OCI-LY7 (cell line): ENCODE results near the gene SLC25A15. TPM values are rescaled to one million over a fixed set of nuclear protein-coding genes. Genes with fewer than 3 reads are reported as not detected.

Experiments used
- BruUV-seq: library from RNA; stranded (reverse); fragments of 400-500 nt; replicated peaks from 2 replicates; lab custom pipeline; 2021; lab: Mats Ljungman, UMichigan
- CTCF ChIA-PET: fragments of 300-600 bp; sonication (Branson Sonifier 250); formaldehyde crosslinking; loops from one replicate; lab custom pipeline; 2022; ENCODE audit warnings: antibody characterized with exemption; ENCODE audit not compliant: unreplicated experiment; lab: Charles Lee
- POLR2A ChIA-PET: fragments of 300-600 bp; sonication (Branson Sonifier 250); formaldehyde crosslinking; loops from one replicate; lab custom pipeline; 2022; ENCODE audit warnings: antibody characterized with exemption; lab: Charles Lee
- DNase-seq: peaks from one replicate; pipeline ENCODE4 v3.0.0-alpha.2; 2015; ENCODE audit warnings: low spot score
- H2AFZ ChIP-seq: fragments of 200-600 bp; sonication (generic), shearing (Covaris generic); 2 replicates; pipeline ENCODE4 v1.6.1; 2014; ENCODE audit warnings: mild to moderate bottlenecking, antibody characterized with exemption, low read length, moderate library complexity
- H3K27ac ChIP-seq: fragments of 200-600 bp; sonication (generic); 2 replicates; pipeline ENCODE4 v1.5.1; 2014; ENCODE audit warnings: mixed run types, low read depth, mild to moderate bottlenecking, moderate library complexity, low read length, inconsistent platforms; ENCODE audit not compliant: poor library complexity, severe bottlenecking
- H3K36me3 ChIP-seq: fragments of 200-600 bp; sonication (generic); 2 replicates; pipeline ENCODE4 v1.6.1; 2014; ENCODE audit warnings: mild to moderate bottlenecking, antibody characterized with exemption, low read length, moderate library complexity, mixed read lengths; ENCODE audit not compliant: insufficient read depth
- H3K4me1 ChIP-seq: fragments of 200-600 bp; sonication (generic); 2 replicates; pipeline ENCODE4 v1.5.1; 2014; ENCODE audit warnings: mild to moderate bottlenecking, low read length; ENCODE audit not compliant: insufficient read depth, poor library complexity, severe bottlenecking
- H3K4me2 ChIP-seq: fragments of 200-600 bp; sonication (generic); 2 replicates; pipeline ENCODE4 v1.6.1; 2014; ENCODE audit warnings: mild to moderate bottlenecking, low read length
- H3K4me3 ChIP-seq: fragments of 200-600 bp; sonication (generic); 2 replicates; pipeline ENCODE4 v1.5.1; 2014; ENCODE audit warnings: mild to moderate bottlenecking, low read depth, low read length; ENCODE audit not compliant: poor library complexity, severe bottlenecking
- H3K79me2 ChIP-seq: fragments of 200-600 bp; sonication (generic); 2 replicates; pipeline ENCODE4 v1.6.1; 2016; ENCODE audit warnings: low read depth, mild to moderate bottlenecking, low read length, moderate library complexity, mixed read lengths; ENCODE audit not compliant: insufficient read depth
- H3K9me2 ChIP-seq: fragments of 200-600 bp; sonication (generic); 2 replicates; pipeline ENCODE4 v1.6.1; 2016; ENCODE audit warnings: mild to moderate bottlenecking, low read length, mixed read lengths; ENCODE audit not compliant: insufficient read depth
- H3K9me3 ChIP-seq: fragments of 200-600 bp; sonication (generic); 2 replicates; pipeline ENCODE4 v1.6.1; 2014; ENCODE audit warnings: mild to moderate bottlenecking, mixed run types, low read length, mixed read lengths
- H4K20me1 ChIP-seq: fragments of 200-600 bp; sonication (generic); 2 replicates; pipeline ENCODE4 v1.6.1; 2014; ENCODE audit warnings: mild to moderate bottlenecking, antibody characterized with exemption, low read length, moderate library complexity, mixed read lengths; ENCODE audit not compliant: insufficient read depth
- EZH2phosphoT487 ChIP-seq: fragments of 200-600 bp; sonication (generic); IDR thresholded peaks from 2 replicates; pipeline ENCODE4 v1.6.1; 2018; ENCODE audit warnings: low read depth, borderline replicate concordance, mild to moderate bottlenecking, mixed run types, antibody characterized with exemption, low read length, moderate library complexity, mixed read lengths
- intact Hi-C: fragments of 100-400 bp; cut with micrococcal nuclease; formaldehyde crosslinking; loops from one replicate; pipeline ENCODE4 v1.10.0; 2022; ENCODE audit not compliant: unreplicated experiment
- total RNA-seq, 2 experiments: library from RNA; depleted of rRNA in 1 of 2; stranded (reverse); fragments of >200 nt in 1 of 2; shearing (Covaris generic) in 1 of 2; gene quantifications; 2 replicates each; pipeline ENCODE4 v1.2.3, GENCODE V29; 2014 to 2022
- TF ChIP-seq, protein P1 (sequence below): fragments of 200-600 bp; sonication (generic); conservative IDR thresholded peaks from 2 replicates; pipeline ENCODE4 v1.5.1; 2014; ENCODE audit warnings: mild to moderate bottlenecking, antibody characterized with exemption, low read length, moderate library complexity, mixed read lengths

SLC25A15 gene
- total RNA-seq, 2 experiments from 2014 or later, result 56.3 to 71.0 TPM

GRCh38 chr13:40790154-40790616, 774 bp downstream of the SLC25A15 start:
- peak overlapping the region; percentile 92 for H3K27ac ChIP-seq
- no peaks in the 10 kb centered on the region for H3K9me3 ChIP-seq
- no peaks in the 10 kb centered on the region for H3K9me2 ChIP-seq
- H2AFZ ChIP-seq, result peak overlapping the region; percentile 44; the same call in 1 of the 2 replicates
- peaks cover 20% of the 10 kb centered on the region for H3K36me3 ChIP-seq
- intact Hi-C loops, result loop anchor here (1.0 to 5.0 kb wide), 4 partner anchors 131 to 712 kb away; partner anchors contain the start of gene WBP4
- H3K4me3 ChIP-seq, result peak overlapping the region; percentile 72
- ChIA-PET POLR2A (interaction anchor here (0.5 to 2.0 kb wide), 7 partner anchors 20 to 338 kb away, joined by 3 to 8 read pairs (median 3); partner anchors contain the start of gene MRPS31), CTCF (no interaction called here)
- H3K4me1 ChIP-seq, result peaks cover 46% of the 10 kb centered on the region
- DNase-seq, result peak; percentile 35
- TF ChIP-seq EZH2phosphoT487, result no peak
- TF ChIP-seq, protein P1, sequence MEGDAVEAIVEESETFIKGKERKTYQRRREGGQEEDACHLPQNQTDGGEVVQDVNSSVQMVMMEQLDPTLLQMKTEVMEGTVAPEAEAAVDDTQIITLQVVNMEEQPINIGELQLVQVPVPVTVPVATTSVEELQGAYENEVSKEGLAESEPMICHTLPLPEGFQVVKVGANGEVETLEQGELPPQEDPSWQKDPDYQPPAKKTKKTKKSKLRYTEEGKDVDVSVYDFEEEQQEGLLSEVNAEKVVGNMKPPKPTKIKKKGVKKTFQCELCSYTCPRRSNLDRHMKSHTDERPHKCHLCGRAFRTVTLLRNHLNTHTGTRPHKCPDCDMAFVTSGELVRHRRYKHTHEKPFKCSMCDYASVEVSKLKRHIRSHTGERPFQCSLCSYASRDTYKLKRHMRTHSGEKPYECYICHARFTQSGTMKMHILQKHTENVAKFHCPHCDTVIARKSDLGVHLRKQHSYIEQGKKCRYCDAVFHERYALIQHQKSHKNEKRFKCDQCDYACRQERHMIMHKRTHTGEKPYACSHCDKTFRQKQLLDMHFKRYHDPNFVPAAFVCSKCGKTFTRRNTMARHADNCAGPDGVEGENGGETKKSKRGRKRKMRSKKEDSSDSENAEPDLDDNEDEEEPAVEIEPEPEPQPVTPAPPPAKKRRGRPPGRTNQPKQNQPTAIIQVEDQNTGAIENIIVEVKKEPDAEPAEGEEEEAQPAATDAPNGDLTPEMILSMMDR, result no peak
- BruUV-seq, result no TSS peak
- H3K79me2 ChIP-seq, result peaks cover 37% of the 10 kb centered on the region; the same call in 1 of the 2 replicates
- peak overlapping the region; percentile 84 for H3K4me2 ChIP-seq
- H4K20me1 ChIP-seq, result no peaks in the 10 kb centered on the region

DNA sequence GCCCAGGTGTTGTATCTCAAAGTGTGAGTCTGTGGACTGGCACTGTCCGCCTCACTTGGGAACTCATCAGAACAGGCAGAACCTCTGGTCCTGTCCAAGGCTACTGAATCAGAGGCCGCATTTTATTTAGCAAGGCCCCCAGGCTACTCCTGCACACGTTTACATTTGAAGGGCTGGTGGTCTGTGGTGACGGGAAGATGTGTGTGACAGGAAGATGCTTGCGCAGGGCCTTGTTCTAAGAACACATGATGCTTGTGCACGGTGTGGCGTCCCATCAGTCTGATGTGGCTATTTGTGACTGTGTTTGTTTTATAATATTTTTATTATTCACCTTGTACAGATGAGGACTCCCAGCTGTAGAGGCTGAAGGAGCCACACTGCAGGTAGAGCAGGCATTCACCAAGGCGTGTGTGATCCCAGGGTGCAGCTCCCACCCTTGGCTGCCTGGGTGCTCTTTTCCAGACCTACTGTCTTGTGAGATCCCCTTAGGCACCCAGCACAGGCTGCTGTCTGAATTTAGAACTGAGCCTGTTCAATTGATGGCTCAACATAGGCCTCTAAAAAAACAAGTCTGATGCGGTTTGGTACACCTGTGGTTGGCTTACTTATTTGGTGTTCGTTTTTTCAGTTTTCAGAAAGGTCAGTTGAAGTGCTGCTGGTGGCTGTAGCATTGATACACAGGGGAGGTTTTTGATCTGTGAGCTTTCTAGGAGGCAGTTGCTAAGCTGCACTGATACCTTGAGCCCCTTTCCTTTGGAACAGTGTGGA, 3.1 kb downstream of the SLC25A15 start:
- BruUV-seq, result no TSS peak
- Histone ChIP-seq H3K9me3 (no peaks in the 10 kb centered on the region), H3K4me2 (peak overlapping the region; percentile 58), H3K4me1 (peaks cover 46% of the 10 kb centered on the region), H3K9me2 (no peaks in the 10 kb centered on the region), H4K20me1 (no peaks in the 10 kb centered on the region), H3K27ac (peak overlapping the region; percentile 92), H2AFZ (peak overlapping the region; percentile 19; the same call in 1 of the 2 replicates), H3K4me3 (peak overlapping the region; percentile 47), H3K36me3 (peaks cover 40% of the 10 kb centered on the region), H3K79me2 (peaks cover 37% of the 10 kb centered on the region; the same call in 1 of the 2 replicates)
- intact Hi-C loops, result loop anchor here (5.0 kb wide), 3 partner anchors 200 to 710 kb away; partner anchors contain the start of gene WBP4
- TF ChIP-seq, protein P1, result no peak
- TF ChIP-seq EZH2phosphoT487, result no peak
- ChIA-PET POLR2A (interaction anchor here (1.0 to 1.6 kb wide), 2 partner anchors 22 to 148 kb away, joined by 3 to 4 read pairs; no protein-coding TSS in a partner anchor), CTCF (no interaction called here)
- peak; percentile 87 for DNase-seq
